Retina (tissue), 1 donor: ENCODE results near the gene BUD31.
"Not testable (repeated sequence)": the region's sequence is repeated elsewhere in the genome, so short reads cannot be mapped to it uniquely, and the experiment has no call there.

ENCODE experiments used
- DNase-seq: peaks from one replicate; pipeline ENCODE4 v3.0.0-alpha.2; 2016

BUD31 gene

DNA sequence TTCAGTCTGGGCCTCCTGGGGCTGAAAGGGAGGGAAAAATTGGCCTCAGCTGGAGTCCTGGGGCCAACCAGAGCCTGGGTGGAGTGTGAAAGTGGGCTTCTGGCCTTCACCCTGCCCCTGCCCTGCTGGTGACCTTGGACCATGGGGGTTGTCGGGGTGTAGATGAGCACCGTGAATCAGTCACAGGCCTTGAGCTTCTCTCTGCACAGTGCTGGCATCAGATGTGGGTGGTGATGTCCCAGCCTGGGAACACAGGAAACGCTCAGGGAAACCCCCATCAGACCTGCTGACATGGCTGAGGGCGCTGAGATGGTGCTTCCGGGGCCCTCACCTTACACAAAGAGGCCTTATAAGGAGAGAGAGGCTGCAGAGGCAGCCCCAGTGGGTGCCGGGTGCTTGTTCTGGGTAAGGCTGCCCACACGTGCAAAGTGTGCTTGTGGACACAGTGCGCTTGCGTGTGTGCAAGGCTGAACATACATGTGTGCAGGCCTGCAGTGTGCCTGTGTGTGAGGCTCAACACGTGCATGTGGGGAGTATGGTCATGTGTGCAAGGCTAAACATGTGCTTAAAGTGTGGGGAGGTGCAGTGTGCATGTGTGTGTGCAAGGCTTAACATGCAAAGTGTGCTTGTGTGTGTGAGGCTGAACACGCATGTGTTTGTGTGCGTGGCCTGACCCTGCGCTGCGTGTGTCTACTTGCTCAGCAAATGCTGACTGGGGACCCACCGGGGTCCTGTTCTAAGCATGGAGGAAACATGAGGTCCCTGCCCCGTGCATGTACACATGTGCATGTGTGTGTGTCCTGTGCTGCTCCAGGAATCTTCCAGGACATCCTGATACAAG, 27.7 kb upstream of the BUD31 start:
- no peak for DNase-seq

GRCh38 chr7:99381664-99382075, 27.1 kb upstream of the BUD31 start:
- DNase-seq: no peak

- DNase-seq: no peak
These were observed 25.6 kb upstream of the BUD31 start for GRCh38 chr7:99383203-99383602.

DNA sequence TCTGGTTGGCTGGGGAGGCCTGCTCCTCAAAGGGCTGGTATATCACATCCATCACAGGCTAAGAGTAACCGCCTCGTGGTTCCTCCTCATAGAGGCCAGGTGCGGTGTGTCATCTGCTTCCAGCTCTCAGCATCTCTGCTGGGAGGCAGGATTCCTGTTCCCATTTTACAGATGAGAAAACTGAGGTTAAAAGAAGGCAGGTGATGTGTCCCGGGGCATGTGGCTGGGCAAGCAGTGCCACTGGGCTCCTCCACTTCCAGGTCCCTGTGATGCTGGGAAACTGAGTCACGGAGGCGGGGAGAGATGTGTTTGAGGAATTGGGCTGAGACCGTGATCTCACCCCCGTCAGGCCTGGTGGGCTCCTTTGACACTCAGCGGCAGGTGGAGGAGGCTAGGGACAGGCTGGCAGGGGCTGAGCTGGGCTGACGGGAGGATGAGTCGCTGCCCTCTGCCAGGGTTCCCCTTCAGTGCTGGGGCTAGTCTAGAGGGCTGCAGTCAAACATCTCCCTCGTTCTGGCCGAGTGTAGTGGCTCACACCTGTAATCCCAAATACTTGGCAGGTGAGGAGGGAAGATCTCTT, 24.9 kb upstream of the BUD31 start:
- no peak for DNase-seq

GRCh38 chr7:99384523-99384922, 24.2 kb upstream of the BUD31 start:
- no peak for DNase-seq

DNA sequence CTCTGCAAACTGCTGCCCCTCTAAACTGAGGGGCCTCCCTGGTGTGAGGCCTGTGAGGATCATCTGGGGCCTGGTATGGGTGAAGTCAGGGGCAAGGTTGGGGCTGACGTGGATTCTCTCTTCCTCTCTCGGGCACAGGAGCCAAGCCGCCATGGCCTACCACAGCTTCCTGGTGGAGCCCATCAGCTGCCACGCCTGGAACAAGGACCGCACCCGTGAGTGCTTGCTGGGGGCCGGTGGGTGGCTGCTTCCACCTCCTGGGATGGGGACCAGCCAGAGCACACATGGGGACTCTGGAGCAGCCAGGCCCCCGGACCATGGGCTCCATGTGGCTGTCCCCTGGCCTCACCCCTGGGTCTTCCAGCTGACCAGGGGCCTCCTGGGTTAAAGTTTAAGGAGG, 23.2 kb upstream of the BUD31 start:
- DNase-seq: no peak

GRCh38 chr7:99386584-99387238, 22.1 kb upstream of the BUD31 start:
- no peak for DNase-seq

GRCh38 chr7:99387239-99387635, 21.5 kb upstream of the BUD31 start:
- not testable (repeated sequence) for DNase-seq

DNA sequence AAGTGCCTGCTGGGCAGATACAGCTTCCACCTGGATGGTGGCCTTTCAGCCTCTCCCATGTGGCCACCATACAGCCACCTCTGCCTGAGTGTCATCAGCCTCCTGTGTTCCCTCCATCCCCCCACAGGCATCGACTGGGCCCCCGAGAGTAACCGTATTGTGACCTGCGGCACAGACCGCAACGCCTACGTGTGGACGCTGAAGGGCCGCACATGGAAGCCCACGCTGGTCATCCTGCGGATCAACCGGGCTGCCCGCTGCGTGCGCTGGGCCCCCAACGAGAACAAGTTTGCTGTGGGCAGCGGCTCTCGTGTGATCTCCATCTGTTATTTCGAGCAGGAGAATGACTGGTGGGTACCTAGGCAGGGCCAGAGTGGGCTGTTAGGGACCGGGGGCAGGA, 20.9 kb upstream of the BUD31 start:
- DNase-seq: no peak

DNA sequence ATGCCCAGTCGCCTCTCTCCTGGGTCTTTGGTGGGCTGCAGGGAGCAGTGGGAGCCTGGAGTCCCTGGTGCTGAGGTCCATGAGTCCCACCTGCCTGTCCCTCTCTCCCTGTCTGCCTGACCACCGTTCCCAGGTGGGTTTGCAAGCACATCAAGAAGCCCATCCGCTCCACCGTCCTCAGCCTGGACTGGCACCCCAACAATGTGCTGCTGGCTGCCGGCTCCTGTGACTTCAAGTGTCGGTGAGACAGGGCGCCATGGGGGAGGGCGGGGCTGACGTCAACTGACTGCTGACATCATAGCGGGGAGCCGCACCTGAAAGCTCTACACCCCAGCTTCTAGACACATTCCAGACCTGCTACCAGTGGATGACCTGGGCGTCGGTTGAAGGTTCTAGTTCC, 19.0 kb upstream of the BUD31 start:
- DNase-seq: no peak

DNA sequence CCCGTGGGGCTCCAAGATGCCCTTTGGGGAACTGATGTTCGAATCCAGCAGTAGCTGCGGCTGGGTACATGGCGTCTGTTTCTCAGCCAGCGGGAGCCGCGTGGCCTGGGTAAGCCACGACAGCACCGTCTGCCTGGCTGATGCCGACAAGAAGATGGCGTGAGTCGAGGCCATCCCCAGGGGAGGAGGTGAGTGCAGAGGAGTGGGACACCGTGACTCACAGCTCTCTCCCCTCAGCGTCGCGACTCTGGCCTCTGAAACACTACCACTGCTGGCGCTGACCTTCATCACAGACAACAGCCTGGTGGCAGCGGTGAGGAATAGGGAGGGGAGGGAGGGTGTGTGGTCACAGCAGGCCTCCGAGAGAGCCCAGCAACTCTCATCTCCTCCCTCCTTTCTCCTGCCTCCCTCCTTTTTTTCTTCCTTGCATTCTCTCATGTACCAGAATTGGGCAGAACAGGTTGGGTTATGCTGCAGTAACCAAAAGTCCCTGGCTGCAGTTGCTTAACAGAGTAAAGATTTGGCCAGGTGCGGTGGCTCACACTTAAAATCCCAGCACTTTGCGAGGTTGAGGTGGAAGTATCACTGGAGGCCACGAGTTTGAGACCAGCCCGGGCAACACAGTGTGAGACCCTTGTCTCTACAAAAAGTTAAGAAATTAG, 17.7 kb upstream of the BUD31 start:
- DNase-seq: no peak

DNA sequence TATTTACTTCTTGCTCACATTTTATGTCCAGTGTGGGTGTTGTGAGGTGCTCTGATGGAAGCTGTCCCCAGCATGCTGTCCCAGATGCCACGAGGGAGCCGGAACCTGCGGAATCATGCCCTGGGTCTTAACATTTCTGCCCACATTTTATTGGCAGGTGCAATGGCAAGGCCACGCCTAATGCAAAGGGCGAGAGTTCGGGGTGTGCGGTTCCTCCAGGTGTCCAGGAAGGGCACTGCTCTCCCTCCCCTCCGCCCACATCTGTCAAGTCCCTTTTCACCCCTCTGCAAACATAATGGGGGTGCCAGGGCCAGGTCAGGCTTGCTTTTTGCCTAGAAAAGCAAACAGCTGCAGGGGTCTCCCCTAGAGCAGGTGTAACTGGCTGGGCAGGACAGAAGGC, 16.7 kb upstream of the BUD31 start:
- no peak for DNase-seq

- peak; percentile 89 for DNase-seq
These were observed 16.0 kb upstream of the BUD31 start for GRCh38 chr7:99392659-99393354.

GRCh38 chr7:99393355-99394187, 15.2 kb upstream of the BUD31 start:
- DNase-seq: no peak

DNA sequence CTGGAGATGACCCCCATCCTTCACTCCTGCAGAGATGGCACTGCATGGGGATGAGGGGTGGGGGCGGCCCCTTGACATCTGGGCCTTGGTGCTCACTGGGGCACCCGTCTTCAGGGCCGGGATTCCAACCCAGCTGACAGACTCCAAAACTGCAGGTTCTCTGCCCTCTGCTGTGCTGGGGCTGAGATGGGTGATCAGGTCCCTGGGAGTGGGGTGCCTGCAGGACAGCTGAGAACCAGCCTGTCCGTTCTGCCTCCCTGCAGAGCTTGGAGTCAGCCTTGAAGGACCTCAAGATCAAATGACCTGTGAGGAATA, 14.6 kb upstream of the BUD31 start:
- DNase-seq: no peak

DNA sequence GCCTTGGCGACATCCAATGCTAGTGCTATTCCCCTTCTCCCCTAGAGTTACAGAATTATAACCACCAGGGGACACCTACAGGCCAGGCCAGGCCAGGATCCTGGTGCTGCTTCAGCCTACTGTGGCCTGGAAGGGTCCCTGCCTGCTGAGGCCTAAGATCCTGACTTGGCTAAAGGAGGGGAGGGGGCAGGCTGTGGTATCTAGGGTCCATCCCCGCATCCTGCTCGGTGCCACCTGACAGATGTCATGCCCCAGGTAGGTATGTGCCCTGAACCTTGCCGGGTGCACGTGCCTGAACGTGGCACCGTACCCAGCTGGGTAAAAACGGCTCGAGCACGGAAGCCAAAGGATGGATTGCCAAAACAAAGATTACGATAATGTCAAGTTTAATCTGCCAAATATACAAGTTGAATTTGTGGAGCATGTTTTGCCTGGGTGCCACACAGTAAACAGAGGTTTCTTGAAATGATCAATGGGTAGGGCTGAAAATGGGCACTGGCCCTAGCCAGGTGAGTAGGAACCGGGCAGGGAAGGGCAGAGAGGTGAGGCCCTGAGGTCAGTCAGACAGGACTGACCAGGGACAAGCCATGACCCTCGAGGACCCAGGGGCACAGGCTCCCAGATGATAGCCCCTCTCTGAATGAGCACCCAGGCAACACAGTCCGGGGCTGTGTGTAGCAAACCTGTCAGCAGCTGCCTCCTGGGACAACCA, 13.0 kb upstream of the BUD31 start:
- DNase-seq: no peak

GRCh38 chr7:99396418-99397296, 12.1 kb upstream of the BUD31 start:
- no peak for DNase-seq

- no peak for DNase-seq
These were observed 11.3 kb upstream of the BUD31 start for GRCh38 chr7:99397297-99397983.

DNA sequence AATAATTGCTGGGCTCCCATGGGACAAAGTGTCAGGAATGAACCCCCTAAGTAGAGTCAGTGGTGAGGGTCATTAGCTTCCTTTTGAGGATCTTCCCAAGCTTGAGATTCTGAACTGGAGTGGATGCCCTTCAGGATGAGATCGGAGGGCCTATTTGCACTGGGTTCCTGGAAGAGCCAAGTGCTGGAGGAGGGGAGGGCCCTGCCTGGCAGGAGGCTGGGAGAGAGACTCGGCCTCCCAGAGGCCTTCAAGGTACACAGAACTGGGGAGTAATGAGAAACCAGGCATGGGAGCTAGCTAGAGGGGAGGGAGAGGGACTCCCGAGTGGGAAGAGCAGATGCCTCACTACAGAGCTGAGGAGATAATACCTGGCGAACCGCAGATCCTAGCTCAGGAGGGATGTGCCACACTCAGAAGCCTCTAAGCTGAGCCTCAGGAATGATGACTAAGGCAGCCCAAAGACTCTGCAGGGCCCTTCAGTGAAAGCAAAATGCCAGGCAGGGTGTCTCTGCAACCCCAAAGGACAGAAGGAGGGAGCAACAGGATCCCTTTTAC, 9.8 kb upstream of the BUD31 start:
- no peak for DNase-seq

GRCh38 chr7:99399597-99399996, 9.2 kb upstream of the BUD31 start:
- no peak for DNase-seq
